Measurements from ENCODE around the gene TUT7. TPM values are rescaled to one million over a fixed set of nuclear protein-coding genes. Genes with fewer than 3 reads are reported as not detected.
"Not testable (repeated sequence)": the region's sequence is repeated elsewhere in the genome, so short reads cannot be mapped to it uniquely, and the experiment has no call there.

Gene TUT7
- total RNA-seq, 1 experiment from 2014 or later, result 12.5 TPM

DNA sequence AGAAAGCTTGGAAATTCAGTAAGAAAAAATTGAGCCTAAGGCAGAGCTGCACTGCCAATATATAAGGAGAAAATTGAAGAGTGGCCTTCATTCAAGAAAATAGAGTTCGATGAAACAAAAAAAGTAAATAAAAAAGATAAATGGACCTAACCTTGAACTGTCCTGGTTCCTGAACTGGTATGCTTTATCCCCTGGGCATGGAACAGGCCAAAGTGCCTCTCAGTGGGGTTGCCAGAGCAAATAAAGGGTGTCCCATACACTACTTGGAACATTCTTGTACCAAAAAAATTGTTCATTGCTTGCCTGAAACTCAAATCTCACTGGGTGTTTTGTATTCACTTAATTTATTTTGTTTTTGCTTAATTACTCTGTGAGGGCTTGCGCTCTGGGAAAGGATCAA, 42.2 kb upstream of the TUT7 start:
- no TSS peak for BruUV-seq (replicated peaks)
- ChIA-PET CTCF (no interaction called here), POLR2A (no interaction called here)
- intact Hi-C loops (cut with micrococcal nuclease; ENCODE audit: unreplicated experiment), result no loop called here
- no peaks in the 10 kb centered on the region for H3K4me1 ChIP-seq (ENCODE audit: control insufficient read depth, insufficient read depth, low read length)
- TF ChIP-seq, protein P1, sequence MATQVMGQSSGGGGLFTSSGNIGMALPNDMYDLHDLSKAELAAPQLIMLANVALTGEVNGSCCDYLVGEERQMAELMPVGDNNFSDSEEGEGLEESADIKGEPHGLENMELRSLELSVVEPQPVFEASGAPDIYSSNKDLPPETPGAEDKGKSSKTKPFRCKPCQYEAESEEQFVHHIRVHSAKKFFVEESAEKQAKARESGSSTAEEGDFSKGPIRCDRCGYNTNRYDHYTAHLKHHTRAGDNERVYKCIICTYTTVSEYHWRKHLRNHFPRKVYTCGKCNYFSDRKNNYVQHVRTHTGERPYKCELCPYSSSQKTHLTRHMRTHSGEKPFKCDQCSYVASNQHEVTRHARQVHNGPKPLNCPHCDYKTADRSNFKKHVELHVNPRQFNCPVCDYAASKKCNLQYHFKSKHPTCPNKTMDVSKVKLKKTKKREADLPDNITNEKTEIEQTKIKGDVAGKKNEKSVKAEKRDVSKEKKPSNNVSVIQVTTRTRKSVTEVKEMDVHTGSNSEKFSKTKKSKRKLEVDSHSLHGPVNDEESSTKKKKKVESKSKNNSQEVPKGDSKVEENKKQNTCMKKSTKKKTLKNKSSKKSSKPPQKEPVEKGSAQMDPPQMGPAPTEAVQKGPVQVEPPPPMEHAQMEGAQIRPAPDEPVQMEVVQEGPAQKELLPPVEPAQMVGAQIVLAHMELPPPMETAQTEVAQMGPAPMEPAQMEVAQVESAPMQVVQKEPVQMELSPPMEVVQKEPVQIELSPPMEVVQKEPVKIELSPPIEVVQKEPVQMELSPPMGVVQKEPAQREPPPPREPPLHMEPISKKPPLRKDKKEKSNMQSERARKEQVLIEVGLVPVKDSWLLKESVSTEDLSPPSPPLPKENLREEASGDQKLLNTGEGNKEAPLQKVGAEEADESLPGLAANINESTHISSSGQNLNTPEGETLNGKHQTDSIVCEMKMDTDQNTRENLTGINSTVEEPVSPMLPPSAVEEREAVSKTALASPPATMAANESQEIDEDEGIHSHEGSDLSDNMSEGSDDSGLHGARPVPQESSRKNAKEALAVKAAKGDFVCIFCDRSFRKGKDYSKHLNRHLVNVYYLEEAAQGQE (IDR thresholded peaks at IDR 0.05; ENCODE audit: insufficient read depth in 1 of 2, low read depth in 2 of 2, low read length in 1 of 2), result no peak
- TF ChIP-seq SIN3A (IDR thresholded peaks at IDR 0.05; ENCODE audit: borderline replicate concordance, insufficient read depth, low read depth, low read length) (no peak), TCF7L2 (IDR thresholded peaks at IDR 0.05; ENCODE audit: low read depth, low read length) (no peak), POLR2AphosphoS5 (IDR thresholded peaks at IDR 0.05; ENCODE audit: low read depth, low read length) (no peak)
- TF ChIP-seq, protein P2, sequence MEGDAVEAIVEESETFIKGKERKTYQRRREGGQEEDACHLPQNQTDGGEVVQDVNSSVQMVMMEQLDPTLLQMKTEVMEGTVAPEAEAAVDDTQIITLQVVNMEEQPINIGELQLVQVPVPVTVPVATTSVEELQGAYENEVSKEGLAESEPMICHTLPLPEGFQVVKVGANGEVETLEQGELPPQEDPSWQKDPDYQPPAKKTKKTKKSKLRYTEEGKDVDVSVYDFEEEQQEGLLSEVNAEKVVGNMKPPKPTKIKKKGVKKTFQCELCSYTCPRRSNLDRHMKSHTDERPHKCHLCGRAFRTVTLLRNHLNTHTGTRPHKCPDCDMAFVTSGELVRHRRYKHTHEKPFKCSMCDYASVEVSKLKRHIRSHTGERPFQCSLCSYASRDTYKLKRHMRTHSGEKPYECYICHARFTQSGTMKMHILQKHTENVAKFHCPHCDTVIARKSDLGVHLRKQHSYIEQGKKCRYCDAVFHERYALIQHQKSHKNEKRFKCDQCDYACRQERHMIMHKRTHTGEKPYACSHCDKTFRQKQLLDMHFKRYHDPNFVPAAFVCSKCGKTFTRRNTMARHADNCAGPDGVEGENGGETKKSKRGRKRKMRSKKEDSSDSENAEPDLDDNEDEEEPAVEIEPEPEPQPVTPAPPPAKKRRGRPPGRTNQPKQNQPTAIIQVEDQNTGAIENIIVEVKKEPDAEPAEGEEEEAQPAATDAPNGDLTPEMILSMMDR (IDR thresholded peaks at IDR 0.05), result no peak
- ATAC-seq, result no peak
- in situ Hi-C loops (cut with HindIII; ENCODE audit: low pct_unique_long_range_greater_than_20kb, low sequenced_read_pairs), result no loop called here
- no peak overlapping the region for H3K27ac ChIP-seq (ENCODE audit: low read length)
- H3K36me3 ChIP-seq (ENCODE audit: control insufficient read depth, insufficient read depth, low read length), result no peaks in the 10 kb centered on the region
- no peaks in the 10 kb centered on the region for H3K27me3 ChIP-seq (ENCODE audit: control insufficient read depth, insufficient read depth, low read length)
- H3K4me3 ChIP-seq (ENCODE audit: low read depth in 2 of 2, low read length in 2 of 2), result no peak overlapping the region
- H3K9me3 ChIP-seq (ENCODE audit: control insufficient read depth, insufficient read depth, low read depth, low read length), result no peaks in the 10 kb centered on the region
- DNase-seq (ENCODE audit: low read depth, low spot score), result no peak

DNA sequence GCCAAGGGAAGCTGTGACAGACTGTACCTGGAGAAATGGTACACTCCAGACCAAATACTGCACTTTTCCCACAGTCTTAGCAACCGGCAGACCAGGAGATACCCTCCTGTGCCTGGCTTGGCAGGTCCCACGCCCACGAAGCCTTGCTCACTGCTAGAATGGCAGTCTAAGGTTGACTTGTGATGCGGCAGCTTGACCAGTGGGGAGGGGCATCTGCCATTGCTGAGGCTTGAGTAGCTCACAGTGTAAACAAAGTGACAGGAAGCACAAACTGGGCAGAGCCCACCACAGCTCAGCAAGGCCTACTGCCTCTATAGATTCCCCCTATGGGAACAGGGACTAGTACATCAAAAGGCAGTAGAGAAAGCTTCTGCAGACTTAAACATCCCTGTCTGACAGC, 36.0 kb upstream of the TUT7 start:
- CTCF ChIA-PET, result not testable (repeated sequence)

DNA sequence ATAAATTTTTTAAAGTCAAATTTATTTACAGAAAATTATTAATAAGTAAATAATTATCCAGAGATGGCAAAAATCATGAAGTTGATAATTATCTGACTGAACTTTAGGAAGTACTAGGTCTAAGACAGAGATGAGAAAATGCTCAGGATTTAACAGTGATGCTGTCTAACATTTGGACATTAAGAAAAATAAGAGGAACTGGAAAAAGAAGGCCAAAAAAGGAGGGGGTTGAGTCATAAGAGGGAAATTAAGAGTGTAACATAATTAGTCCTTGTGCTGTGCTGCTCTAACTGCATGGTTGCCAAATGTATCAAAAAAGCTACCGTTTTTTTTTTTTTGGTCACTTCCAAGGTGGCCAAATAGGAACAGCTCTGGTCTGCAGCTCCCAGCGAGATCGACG, 35.4 kb upstream of the TUT7 start:
- no TSS peak for BruUV-seq (replicated peaks)
- in situ Hi-C loops (cut with HindIII; ENCODE audit: low pct_unique_long_range_greater_than_20kb, low sequenced_read_pairs), result no loop called here
- H3K27me3 ChIP-seq (ENCODE audit: control insufficient read depth, insufficient read depth, low read length), result no peaks in the 10 kb centered on the region
- H3K9me3 ChIP-seq (ENCODE audit: control insufficient read depth, insufficient read depth, low read depth, low read length), result no peaks in the 10 kb centered on the region
- CTCF ChIA-PET, result no interaction called here
- intact Hi-C loops (cut with micrococcal nuclease; ENCODE audit: unreplicated experiment), result no loop called here
- POLR2A ChIA-PET, result interaction anchor here (0.6 kb wide), 1 partner anchor 335 kb away, joined by 6 read pairs; no protein-coding TSS in a partner anchor
- H3K4me1 ChIP-seq (ENCODE audit: control insufficient read depth, insufficient read depth, low read length), result no peaks in the 10 kb centered on the region
- no peak for DNase-seq (ENCODE audit: low read depth, low spot score)
- ATAC-seq, result no peak
- no peaks in the 10 kb centered on the region for H3K36me3 ChIP-seq (ENCODE audit: control insufficient read depth, insufficient read depth, low read length)
- TF ChIP-seq, protein P1 (IDR thresholded peaks at IDR 0.05; ENCODE audit: insufficient read depth in 1 of 2, low read depth in 2 of 2, low read length in 1 of 2), result no peak
- TF ChIP-seq TCF7L2 (IDR thresholded peaks at IDR 0.05; ENCODE audit: low read depth, low read length) (no peak), POLR2AphosphoS5 (IDR thresholded peaks at IDR 0.05; ENCODE audit: low read depth, low read length) (no peak), SIN3A (IDR thresholded peaks at IDR 0.05; ENCODE audit: borderline replicate concordance, insufficient read depth, low read depth, low read length) (no peak)
- H3K27ac ChIP-seq (ENCODE audit: low read length), result no peak overlapping the region
- no peak overlapping the region for H3K4me3 ChIP-seq (ENCODE audit: low read depth in 2 of 2, low read length in 2 of 2)

More for the DNA sequence above, 36.0 kb upstream of the TUT7 start:
- BruUV-seq (replicated peaks); DNase-seq (ENCODE audit: low read depth, low spot score); H3K27me3 ChIP-seq (ENCODE audit: control insufficient read depth, insufficient read depth, low read length); H3K36me3 ChIP-seq (ENCODE audit: control insufficient read depth, insufficient read depth, low read length); in situ Hi-C loops (cut with HindIII; ENCODE audit: low pct_unique_long_range_greater_than_20kb, low sequenced_read_pairs); ATAC-seq; H3K27ac ChIP-seq (ENCODE audit: low read length); H3K9me3 ChIP-seq (ENCODE audit: control insufficient read depth, insufficient read depth, low read depth, low read length); H3K4me1 ChIP-seq (ENCODE audit: control insufficient read depth, insufficient read depth, low read length); intact Hi-C loops (cut with micrococcal nuclease; ENCODE audit: unreplicated experiment); H3K4me3 ChIP-seq (ENCODE audit: low read depth in 2 of 2, low read length in 2 of 2); POLR2A ChIA-PET: not testable (repeated sequence)
